Activated T-cell treated with anti-CD3 and anti-CD28 coated beads, Interleukin-2, amount 50 U/mL, for 1 hour (primary cell): ENCODE results near the gene MFAP3L.
A peak's percentile ranks its signal among the peaks of the same experiment; 100 is the strongest.
"Not testable (repeated sequence)": the region's sequence is repeated elsewhere in the genome, so short reads cannot be mapped to it uniquely, and the experiment has no call there.

Experiments
- DNase-seq: peaks from one replicate; pipeline ENCODE4 v3.0.0-alpha.2; 2020

The MFAP3L gene

GRCh38 chr4:170026253-170027021 is at the start of gene MFAP3L:
TSS of gene MFAP3L (minus strand) at chr4:170026395. CDS start at chr4:170005877, 20,518 bp downstream.
- DNase-seq: peak; percentile 87

DNA sequence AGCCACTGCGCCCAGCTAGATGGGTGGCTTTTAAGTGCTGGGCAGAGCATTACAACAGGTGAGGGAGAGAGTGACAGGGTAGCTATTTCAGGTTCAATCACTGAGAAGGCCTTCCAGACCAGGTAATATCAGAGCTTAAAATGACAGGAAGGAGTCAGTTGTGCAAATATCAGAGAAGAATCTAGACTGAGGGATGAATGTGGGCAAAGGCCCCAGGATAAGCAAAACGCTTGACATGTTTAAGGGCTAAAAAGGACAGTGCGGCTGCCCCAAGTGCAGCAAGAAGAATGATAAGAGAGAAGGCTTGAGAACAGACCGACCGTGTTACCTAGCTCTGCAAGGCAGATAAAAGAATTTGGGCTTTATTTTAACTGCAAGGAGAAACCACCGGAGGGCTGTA is 45.0 kb upstream of the MFAP3L start:
- no peak for DNase-seq

GRCh38 chr4:170068438-170069128 is 42.4 kb upstream of the MFAP3L start:
- no peak for DNase-seq

GRCh38 chr4:170059421-170059820 is 33.2 kb upstream of the MFAP3L start:
- DNase-seq: no peak

- DNase-seq: no peak
These were observed 32.6 kb upstream of the MFAP3L start for GRCh38 chr4:170058826-170059225.

GRCh38 chr4:170057866-170058265 is 31.7 kb upstream of the MFAP3L start:
- no peak for DNase-seq

DNA sequence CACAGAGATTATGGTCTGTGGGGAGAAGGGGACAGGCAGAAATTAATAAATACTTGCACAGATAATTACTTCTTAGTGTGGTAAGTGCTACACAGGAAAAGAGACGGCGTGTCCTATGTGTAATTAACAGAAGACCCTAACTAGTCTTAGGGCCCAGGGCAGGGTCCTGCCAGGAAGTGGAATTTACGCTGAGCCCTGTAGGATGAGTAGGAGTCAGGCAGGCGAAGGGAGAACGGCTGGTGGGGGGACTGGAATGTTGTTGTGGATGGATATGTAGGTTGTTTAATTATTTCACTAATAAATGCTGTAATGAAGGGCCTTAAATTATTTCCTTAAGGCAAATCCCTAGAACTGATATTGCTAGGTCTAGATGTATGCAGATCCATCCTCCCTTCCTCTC is 26.7 kb upstream of the MFAP3L start:
- DNase-seq: no peak

DNA sequence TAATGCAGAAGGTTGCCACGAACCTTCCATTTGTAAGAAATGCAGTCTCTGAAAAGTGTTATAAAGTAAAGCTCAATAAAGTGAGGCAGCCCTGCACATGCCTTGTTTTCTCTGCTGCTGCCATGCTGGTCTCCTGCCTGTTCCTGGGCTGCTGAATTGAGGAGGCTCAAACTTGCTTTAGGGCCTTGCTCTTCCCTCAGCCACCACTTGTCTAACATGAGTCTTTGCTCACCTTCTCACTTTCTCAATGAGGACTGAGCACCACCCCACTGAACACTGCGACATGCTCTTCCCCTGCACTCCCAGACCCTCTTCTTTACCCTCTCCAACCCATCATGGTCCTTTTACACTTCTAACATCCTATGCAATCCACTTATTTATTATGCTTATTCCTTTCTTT is 25.2 kb upstream of the MFAP3L start:
- no peak for DNase-seq

GRCh38 chr4:170049766-170050165 is 23.6 kb upstream of the MFAP3L start:
- no peak for DNase-seq

DNA sequence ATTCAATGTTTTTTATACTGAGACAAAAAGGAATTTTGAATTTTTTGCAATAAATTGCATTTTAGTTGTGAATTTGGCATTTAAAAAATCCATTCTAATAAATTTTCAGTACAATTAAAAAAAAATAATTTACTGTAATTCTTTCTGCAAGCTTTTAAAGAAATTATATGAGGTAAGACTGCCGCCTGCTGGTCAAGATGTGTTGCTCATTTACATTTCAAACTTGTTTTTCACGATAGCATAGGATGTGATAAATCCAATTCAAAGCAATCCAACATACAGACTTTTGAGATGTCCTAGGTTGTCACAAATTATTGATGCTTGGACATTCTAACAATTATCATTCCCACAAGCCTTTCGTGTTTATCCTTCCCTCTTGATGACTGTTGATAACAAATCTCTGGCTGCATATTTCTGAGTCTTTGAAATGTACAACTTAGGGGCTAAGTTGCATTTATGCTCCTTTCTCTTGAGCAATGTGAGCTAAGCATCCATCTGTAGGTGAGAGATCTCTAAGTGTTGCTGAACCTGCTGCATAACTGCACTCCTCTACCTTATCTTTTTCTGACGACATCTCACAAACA is 21.7 kb upstream of the MFAP3L start:
- DNase-seq: peak; percentile 43

- not testable (repeated sequence) for DNase-seq
These were observed 20.0 kb upstream of the MFAP3L start for GRCh38 chr4:170046156-170046555.

DNA sequence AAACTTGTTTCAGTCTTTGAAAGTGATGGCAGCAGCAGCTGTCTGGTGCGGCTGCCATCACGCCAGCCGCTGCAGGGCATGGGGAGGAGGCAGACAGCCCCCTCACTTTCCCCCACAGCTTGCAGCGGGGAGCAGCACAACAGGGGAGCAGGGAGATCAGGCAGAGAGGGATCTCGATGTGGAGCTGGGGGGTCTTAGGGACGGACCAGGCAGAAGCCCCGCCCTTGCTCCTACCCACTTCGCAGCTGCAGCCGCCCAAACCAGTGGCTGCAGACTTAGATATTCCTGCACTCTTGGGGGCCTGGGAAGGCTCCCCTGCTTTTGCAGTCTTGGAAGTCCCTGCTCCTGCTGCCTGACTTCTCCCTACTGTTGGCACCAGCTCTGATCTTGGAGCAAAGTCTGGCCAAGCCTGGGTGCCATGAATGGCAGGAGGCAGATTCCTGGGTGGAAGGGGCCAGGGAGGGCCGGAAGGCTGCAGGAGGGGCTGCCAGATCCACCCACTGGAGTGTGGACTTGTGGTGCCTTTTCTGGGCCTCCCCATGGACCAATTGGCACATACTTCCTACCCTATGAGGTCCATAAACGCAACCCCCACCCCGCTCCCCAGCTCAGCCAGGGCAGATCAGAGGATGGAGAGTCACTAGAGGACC is 14.0 kb upstream of the MFAP3L start:
- DNase-seq: no peak

GRCh38 chr4:170038769-170039168 is 12.6 kb upstream of the MFAP3L start:
- no peak for DNase-seq

DNA sequence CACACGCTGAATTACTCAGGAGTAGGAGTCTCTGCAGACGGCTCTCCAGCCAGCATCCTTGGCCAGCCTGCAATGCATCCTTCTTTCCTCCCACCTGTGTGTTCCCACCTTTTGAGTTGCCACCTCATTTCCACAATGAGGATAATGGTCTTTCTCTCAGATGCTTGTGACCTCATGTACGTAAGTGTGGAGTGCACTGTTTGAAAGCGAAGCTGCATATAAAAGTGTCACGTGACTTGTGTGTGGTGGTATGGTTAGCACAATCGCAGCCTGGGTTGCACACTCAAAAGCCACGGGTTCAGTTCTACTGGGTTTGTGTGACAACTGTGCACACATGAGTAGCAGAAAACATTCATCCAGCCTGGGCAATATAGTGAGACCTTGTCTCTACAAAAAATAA is 12.0 kb upstream of the MFAP3L start:
- DNase-seq: no peak

GRCh38 chr4:170037481-170037880 is 11.3 kb upstream of the MFAP3L start:
- no peak for DNase-seq

GRCh38 chr4:170035845-170036244 is 9.7 kb upstream of the MFAP3L start:
- no peak for DNase-seq

DNA sequence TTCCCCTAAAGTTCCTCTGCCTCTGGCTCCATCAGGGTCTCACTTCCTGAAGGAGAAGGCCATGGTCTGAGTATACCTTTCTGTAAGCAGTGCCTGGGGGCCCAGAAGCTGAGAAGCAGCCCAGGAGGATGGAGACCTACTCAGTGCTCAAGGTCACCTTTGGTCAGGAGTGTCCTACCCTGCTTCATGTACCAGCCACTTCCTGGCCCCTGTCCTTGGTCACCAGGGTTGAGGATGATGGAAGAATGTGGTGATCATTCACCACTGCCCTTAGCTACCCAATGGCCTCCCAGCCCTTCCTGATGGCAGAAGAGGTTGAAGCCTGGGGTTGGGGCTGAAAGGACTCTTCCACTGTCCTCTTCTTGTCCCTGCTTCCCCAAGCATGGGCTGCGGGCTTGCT is 9.0 kb upstream of the MFAP3L start:
- no peak for DNase-seq

GRCh38 chr4:170033999-170034398 is 7.8 kb upstream of the MFAP3L start:
- DNase-seq: no peak

DNA sequence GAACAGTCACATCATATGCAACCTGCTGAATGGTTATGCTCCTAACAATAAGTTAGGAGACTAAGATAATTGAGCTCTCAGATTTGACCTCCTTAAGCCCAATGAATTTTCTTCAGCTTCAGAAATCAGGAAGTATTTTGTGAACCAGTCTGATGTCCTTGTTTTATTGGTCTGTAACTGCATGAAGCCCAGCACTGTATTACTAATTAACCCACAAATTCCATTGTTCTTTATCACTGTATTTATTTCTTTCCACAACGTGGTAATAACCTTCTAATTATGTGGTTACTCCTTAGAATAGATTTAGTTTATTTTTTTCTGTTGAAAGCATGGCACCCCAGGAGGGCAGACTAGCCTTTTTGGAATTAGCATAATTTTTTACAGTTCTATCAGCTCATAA is 3.9 kb upstream of the MFAP3L start:
- DNase-seq: no peak

DNA sequence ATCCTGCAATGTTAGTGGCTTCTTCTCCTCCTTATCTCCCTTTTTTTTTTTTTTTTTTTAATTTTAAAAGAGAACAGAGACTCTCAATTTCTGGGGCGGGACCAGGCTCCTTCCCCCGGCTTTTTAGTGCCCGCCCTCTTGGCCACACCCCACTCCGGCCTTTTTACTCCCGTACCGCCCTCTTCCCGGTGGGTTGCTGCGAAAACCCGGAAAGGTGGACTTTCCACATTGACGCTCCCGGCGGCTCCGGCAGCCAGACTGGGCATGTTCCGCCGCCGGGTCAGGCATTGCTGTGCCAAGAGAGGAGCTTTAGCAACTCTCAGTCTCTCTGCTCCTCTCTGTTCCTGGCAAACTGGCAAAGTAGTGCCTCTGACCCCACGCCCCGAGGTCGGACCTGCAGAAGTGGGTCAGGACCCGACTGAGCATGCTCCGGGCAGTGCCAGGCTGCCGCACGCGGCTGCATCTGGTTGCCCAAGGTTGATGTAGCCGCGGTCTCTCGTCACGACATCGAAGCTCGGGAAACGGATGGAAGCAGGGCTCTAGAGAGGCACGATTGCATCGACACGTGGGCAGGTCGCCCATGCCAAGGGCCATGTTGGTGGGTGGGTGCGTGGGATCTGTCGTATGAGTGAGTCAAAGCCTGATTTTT is 1.1 kb upstream of the MFAP3L start:
- DNase-seq: peak; percentile 90

GRCh38 chr4:170025523-170026252 is 507 bp downstream of the MFAP3L start:
- DNase-seq: no peak

GRCh38 chr4:170022211-170022610 is 4.0 kb downstream of the MFAP3L start:
- no peak for DNase-seq
